Measurements from ENCODE around the gene PLCB1.

Gene PLCB1

GRCh38 chr20:8924539-8924938, 792.5 kb downstream of the PLCB1 start:
- H3K4me1 ChIP-seq (ENCODE audit: insufficient read depth, low read length, poor library complexity, severe bottlenecking), result no peaks in the 10 kb centered on the region
- H3K4me2 ChIP-seq (ENCODE audit: low read depth, low read length, poor library complexity, severe bottlenecking), result no peak overlapping the region
- H3F3A ChIP-seq (ENCODE audit: low read depth), result no peaks in the 10 kb centered on the region
- H3K9ac ChIP-seq (ENCODE audit: low read depth, low read length, poor library complexity, severe bottlenecking), result no peak overlapping the region
- H3K36me3 ChIP-seq (ENCODE audit: insufficient read depth, low read length), result no peaks in the 10 kb centered on the region
- H3K79me2 ChIP-seq (ENCODE audit: insufficient read depth, low read length), result no peaks in the 10 kb centered on the region
- no peaks in the 10 kb centered on the region for H4K20me1 ChIP-seq (ENCODE audit: insufficient read depth, low read length, poor library complexity, severe bottlenecking)
- no peak for TF ChIP-seq EZH2phosphoT487 (IDR thresholded peaks at IDR 0.05; ENCODE audit: borderline replicate concordance)
- TF ChIP-seq CTCF (conservative IDR thresholded peaks at IDR 0.05; ENCODE audit: low read length), result no peak
- no peak overlapping the region for H3K4me3 ChIP-seq (ENCODE audit: low read length, poor library complexity, severe bottlenecking)
- no peaks in the 10 kb centered on the region for H3K9me3 ChIP-seq (ENCODE audit: insufficient read depth, low read depth, low read length)
- no peak overlapping the region for H2AFZ ChIP-seq (ENCODE audit: low read length)
- no peaks in the 10 kb centered on the region for H3K9me2 ChIP-seq (replicated peaks; ENCODE audit: low read depth, low read length)
- no peaks in the 10 kb centered on the region for H3K27me3 ChIP-seq (ENCODE audit: insufficient read depth, low read length, poor library complexity, severe bottlenecking)

GRCh38 chr20:8930726-8931125, 798.7 kb downstream of the PLCB1 start:
- H3K9ac ChIP-seq (ENCODE audit: low read depth, low read length, poor library complexity, severe bottlenecking), result no peak overlapping the region
- TF ChIP-seq CTCF (conservative IDR thresholded peaks at IDR 0.05; ENCODE audit: low read length), result no peak
- no peak for TF ChIP-seq EZH2phosphoT487 (IDR thresholded peaks at IDR 0.05; ENCODE audit: borderline replicate concordance)

GRCh38 chr20:8932192-8933165, 800.4 kb downstream of the PLCB1 start:
- H3K4me3 ChIP-seq (ENCODE audit: low read length, poor library complexity, severe bottlenecking), result no peak overlapping the region
- H3K4me2 ChIP-seq (ENCODE audit: low read depth, low read length, poor library complexity, severe bottlenecking), result no peak overlapping the region
- no peak overlapping the region for H2AFZ ChIP-seq (ENCODE audit: low read length)
- H3K9me3 ChIP-seq (ENCODE audit: insufficient read depth, low read depth, low read length), result no peaks in the 10 kb centered on the region
- TF ChIP-seq EZH2phosphoT487 (IDR thresholded peaks at IDR 0.05; ENCODE audit: borderline replicate concordance) (no peak), CTCF (conservative IDR thresholded peaks at IDR 0.05; ENCODE audit: low read length) (no peak)
- H3K9ac ChIP-seq (ENCODE audit: low read depth, low read length, poor library complexity, severe bottlenecking), result no peak overlapping the region
- no peaks in the 10 kb centered on the region for H4K20me1 ChIP-seq (ENCODE audit: insufficient read depth, low read length, poor library complexity, severe bottlenecking)
- H3K4me1 ChIP-seq (ENCODE audit: insufficient read depth, low read length, poor library complexity, severe bottlenecking), result peaks cover 11% of the 10 kb centered on the region
- H3F3A ChIP-seq (ENCODE audit: low read depth), result no peaks in the 10 kb centered on the region
- H3K27me3 ChIP-seq (ENCODE audit: insufficient read depth, low read length, poor library complexity, severe bottlenecking), result no peaks in the 10 kb centered on the region
- no peaks in the 10 kb centered on the region for H3K9me2 ChIP-seq (replicated peaks; ENCODE audit: low read depth, low read length)
- no peaks in the 10 kb centered on the region for H3K36me3 ChIP-seq (ENCODE audit: insufficient read depth, low read length)
- no peaks in the 10 kb centered on the region for H3K79me2 ChIP-seq (ENCODE audit: insufficient read depth, low read length)

More at GRCh38 chr20:8930726-8931125, 798.7 kb downstream of the PLCB1 start:
- no peaks in the 10 kb centered on the region for H3K9me2 ChIP-seq (replicated peaks; ENCODE audit: low read depth, low read length)
- H3F3A ChIP-seq (ENCODE audit: low read depth), result no peaks in the 10 kb centered on the region
- H3K27me3 ChIP-seq (ENCODE audit: insufficient read depth, low read length, poor library complexity, severe bottlenecking), result no peaks in the 10 kb centered on the region
- no peak overlapping the region for H3K4me3 ChIP-seq (ENCODE audit: low read length, poor library complexity, severe bottlenecking)
- H3K4me1 ChIP-seq (ENCODE audit: insufficient read depth, low read length, poor library complexity, severe bottlenecking), result peaks cover 11% of the 10 kb centered on the region
- no peaks in the 10 kb centered on the region for H3K79me2 ChIP-seq (ENCODE audit: insufficient read depth, low read length)
- no peak overlapping the region for H3K4me2 ChIP-seq (ENCODE audit: low read depth, low read length, poor library complexity, severe bottlenecking)
- no peaks in the 10 kb centered on the region for H3K36me3 ChIP-seq (ENCODE audit: insufficient read depth, low read length)
- H3K9me3 ChIP-seq (ENCODE audit: insufficient read depth, low read depth, low read length), result no peaks in the 10 kb centered on the region
- no peaks in the 10 kb centered on the region for H4K20me1 ChIP-seq (ENCODE audit: insufficient read depth, low read length, poor library complexity, severe bottlenecking)
- H2AFZ ChIP-seq (ENCODE audit: low read length), result no peak overlapping the region
